GM19468 (cell line): Measurements from ENCODE around the gene GABRA4.

Experiments
- ATAC-seq: cut with Tn5 transposase; IDR thresholded peaks from one replicate; pipeline ENCODE4 v1.9.1; 2021; ENCODE audit warnings: mild to moderate bottlenecking, moderate library complexity, moderate number of reproducible peaks; ENCODE audit not compliant: unreplicated experiment; ENCODE audit errors: extremely low read depth

The GABRA4 gene

GRCh38 chr4:46993075-46994006 is at the start of gene GABRA4:
GABRA4 (minus strand) TSS chr4:46993581; CDS start chr4:46993424, 157 bp downstream.
- no peak for ATAC-seq

- no peak for ATAC-seq
These were observed 47.4 kb upstream of the GABRA4 start for GRCh38 chr4:47040828-47041227.

- no peak for ATAC-seq
These were observed 44.9 kb upstream of the GABRA4 start for GRCh38 chr4:47038263-47038662.

- peak; percentile 83 for ATAC-seq
These were observed 39.2 kb upstream of the GABRA4 start for GRCh38 chr4:47032405-47033106.

- ATAC-seq: no peak
These were observed 38.5 kb upstream of the GABRA4 start for GRCh38 chr4:47031751-47032404.

GRCh38 chr4:47031011-47031678 is 37.8 kb upstream of the GABRA4 start, which contains the start of gene GABRB1:
GABRB1 (plus strand) TSS chr4:47031567.
- no peak for ATAC-seq

GRCh38 chr4:47017494-47017893 is 24.1 kb upstream of the GABRA4 start:
- ATAC-seq: no peak

GRCh38 chr4:47017081-47017480 is 23.7 kb upstream of the GABRA4 start:
- no peak for ATAC-seq

GRCh38 chr4:47013373-47013772 is 20.0 kb upstream of the GABRA4 start:
- no peak for ATAC-seq

GRCh38 chr4:47012676-47013075 is 19.3 kb upstream of the GABRA4 start:
- no peak for ATAC-seq

GRCh38 chr4:47010912-47011446 is 17.6 kb upstream of the GABRA4 start:
- ATAC-seq: peak; percentile 90

GRCh38 chr4:47010347-47010911 is 17.0 kb upstream of the GABRA4 start:
- peak; percentile 2 for ATAC-seq

- ATAC-seq: no peak
These were observed 9.2 kb upstream of the GABRA4 start for GRCh38 chr4:47002580-47002979.

GRCh38 chr4:47000406-47000805 is 7.0 kb upstream of the GABRA4 start:
- ATAC-seq: no peak

- ATAC-seq: no peak
These were observed 6.2 kb upstream of the GABRA4 start for GRCh38 chr4:46999566-46999965.

- no peak for ATAC-seq
These were observed 625 bp upstream of the GABRA4 start for GRCh38 chr4:46994007-46994405.

- ATAC-seq: no peak
These were observed 1.0 kb downstream of the GABRA4 start for GRCh38 chr4:46992338-46992737.

GRCh38 chr4:46986922-46987638 is 6.3 kb downstream of the GABRA4 start:
- ATAC-seq: no peak

- no peak for ATAC-seq
These were observed 8.6 kb downstream of the GABRA4 start for GRCh38 chr4:46984781-46985180.
